Measurements from ENCODE around the gene GABRB1.

The GABRB1 gene

DNA sequence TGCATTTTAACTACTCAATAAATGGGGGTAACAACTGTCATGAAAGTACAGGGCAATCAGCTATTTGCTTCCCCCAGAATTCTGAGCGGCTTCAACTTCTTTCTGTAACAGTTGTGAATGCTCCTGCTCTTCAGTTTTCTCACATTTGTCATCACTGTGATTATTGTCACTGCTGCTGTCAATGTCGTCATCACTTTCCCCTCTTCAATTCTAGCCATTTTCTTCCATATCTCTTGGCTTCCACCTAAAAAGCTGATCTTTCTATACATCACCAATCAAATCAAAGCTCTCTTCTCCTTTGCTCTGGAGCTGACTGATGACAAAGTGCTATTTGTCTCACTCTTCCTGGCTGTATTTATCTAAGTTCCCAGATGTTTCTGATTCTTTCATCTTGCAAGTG lies 306.5 kb downstream of the GABRB1 start:
- Histone ChIP-seq H3K27me3 (no peaks in the 10 kb centered on the region), H3K9me3 (no peaks in the 10 kb centered on the region), H3K36me3 (no peaks in the 10 kb centered on the region), H3K27ac (no peak overlapping the region), H3K4me3 (ENCODE audit: low read depth in 1 of 2, low read length in 1 of 2) (no peak overlapping the region), H3K4me1 (ENCODE audit: control insufficient read depth in 1 of 2, insufficient read depth in 1 of 2, low read depth in 1 of 2, low read length in 1 of 2) (no peaks in the 10 kb centered on the region)
- TF ChIP-seq, protein P1, sequence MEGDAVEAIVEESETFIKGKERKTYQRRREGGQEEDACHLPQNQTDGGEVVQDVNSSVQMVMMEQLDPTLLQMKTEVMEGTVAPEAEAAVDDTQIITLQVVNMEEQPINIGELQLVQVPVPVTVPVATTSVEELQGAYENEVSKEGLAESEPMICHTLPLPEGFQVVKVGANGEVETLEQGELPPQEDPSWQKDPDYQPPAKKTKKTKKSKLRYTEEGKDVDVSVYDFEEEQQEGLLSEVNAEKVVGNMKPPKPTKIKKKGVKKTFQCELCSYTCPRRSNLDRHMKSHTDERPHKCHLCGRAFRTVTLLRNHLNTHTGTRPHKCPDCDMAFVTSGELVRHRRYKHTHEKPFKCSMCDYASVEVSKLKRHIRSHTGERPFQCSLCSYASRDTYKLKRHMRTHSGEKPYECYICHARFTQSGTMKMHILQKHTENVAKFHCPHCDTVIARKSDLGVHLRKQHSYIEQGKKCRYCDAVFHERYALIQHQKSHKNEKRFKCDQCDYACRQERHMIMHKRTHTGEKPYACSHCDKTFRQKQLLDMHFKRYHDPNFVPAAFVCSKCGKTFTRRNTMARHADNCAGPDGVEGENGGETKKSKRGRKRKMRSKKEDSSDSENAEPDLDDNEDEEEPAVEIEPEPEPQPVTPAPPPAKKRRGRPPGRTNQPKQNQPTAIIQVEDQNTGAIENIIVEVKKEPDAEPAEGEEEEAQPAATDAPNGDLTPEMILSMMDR (IDR thresholded peaks at IDR 0.05): no peak

DNA sequence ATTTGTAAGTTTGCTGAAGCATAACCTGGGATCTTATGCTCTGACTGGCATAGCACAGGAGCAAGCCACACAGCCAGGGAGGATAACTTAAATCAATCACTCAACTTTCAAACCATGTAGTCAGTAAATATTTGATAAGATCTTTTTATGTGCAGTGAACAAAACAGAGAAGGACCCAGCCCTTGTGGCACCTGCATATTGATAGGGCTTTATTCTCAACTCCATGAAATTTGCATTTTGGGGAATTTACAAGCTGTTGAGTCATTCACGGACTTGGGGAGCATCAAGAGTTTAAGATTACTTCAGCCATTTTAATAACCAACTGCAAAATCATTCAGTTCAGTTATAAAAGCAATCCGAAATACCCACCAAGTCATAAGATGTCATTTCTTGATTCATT lies 309.5 kb downstream of the GABRB1 start:
- TF ChIP-seq, protein P1 (IDR thresholded peaks at IDR 0.05): no peak

DNA sequence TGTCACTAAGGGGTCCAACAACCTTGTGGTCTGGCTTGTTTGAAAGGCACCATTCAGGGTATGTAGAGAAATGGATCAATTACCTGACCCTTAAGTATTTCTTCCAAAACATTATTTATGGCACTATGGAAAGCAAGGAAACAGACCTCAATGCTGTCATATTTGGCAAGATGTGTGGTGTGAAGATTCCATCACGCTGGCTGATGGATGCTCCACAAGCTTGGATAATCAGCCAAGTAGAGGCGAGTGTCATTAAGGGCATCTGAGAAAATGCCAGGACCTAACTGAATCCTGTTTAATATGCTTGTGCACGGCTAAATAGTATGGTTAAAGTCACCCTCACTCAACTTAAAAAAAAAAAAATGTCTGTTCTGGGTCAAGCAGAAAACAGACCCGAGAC lies 311.4 kb downstream of the GABRB1 start:
- H3K4me1 ChIP-seq (ENCODE audit: control insufficient read depth in 1 of 2, insufficient read depth in 1 of 2, low read depth in 1 of 2, low read length in 1 of 2): no peaks in the 10 kb centered on the region
- H3K36me3 ChIP-seq: no peaks in the 10 kb centered on the region
- no peak overlapping the region for H3K27ac ChIP-seq
- H3K27me3 ChIP-seq: no peaks in the 10 kb centered on the region
- H3K9me3 ChIP-seq: no peaks in the 10 kb centered on the region
- TF ChIP-seq, protein P1 (IDR thresholded peaks at IDR 0.05): no peak
- no peak overlapping the region for H3K4me3 ChIP-seq (ENCODE audit: low read depth in 1 of 2, low read length in 1 of 2)

More for the DNA sequence above, 309.5 kb downstream of the GABRB1 start:
- H3K4me3 ChIP-seq (ENCODE audit: low read depth in 1 of 2, low read length in 1 of 2): no peak overlapping the region
- no peaks in the 10 kb centered on the region for H3K9me3 ChIP-seq
- no peaks in the 10 kb centered on the region for H3K27me3 ChIP-seq
- H3K27ac ChIP-seq: no peak overlapping the region
- H3K36me3 ChIP-seq: no peaks in the 10 kb centered on the region
- H3K4me1 ChIP-seq (ENCODE audit: control insufficient read depth in 1 of 2, insufficient read depth in 1 of 2, low read depth in 1 of 2, low read length in 1 of 2): no peaks in the 10 kb centered on the region

DNA sequence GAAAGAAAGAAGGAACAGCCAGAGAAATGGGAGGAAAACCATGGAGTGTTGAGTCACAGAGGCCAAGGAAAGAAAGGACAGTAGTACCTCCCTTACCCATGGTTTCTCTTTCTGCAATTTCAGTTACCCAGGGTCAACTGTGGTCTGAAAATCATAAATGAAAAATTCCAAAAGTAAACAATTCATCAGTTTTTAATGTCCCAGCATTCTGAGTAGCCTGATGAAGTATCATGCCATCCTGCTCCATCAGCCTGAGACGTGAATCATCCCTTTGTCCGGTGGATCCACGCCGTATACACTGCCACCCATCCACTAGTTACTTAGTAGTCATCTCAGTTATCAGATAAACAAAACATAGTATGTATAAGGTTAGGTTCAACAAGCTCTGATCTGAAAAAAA lies 318.0 kb downstream of the GABRB1 start:
- Histone ChIP-seq H3K9me3 (no peaks in the 10 kb centered on the region), H3K36me3 (no peaks in the 10 kb centered on the region), H3K27ac (no peak overlapping the region), H3K4me1 (ENCODE audit: control insufficient read depth in 1 of 2, insufficient read depth in 1 of 2, low read depth in 1 of 2, low read length in 1 of 2) (no peaks in the 10 kb centered on the region), H3K27me3 (no peaks in the 10 kb centered on the region), H3K4me3 (ENCODE audit: low read depth in 1 of 2, low read length in 1 of 2) (no peak overlapping the region)
- TF ChIP-seq, protein P1 (IDR thresholded peaks at IDR 0.05): no peak

DNA sequence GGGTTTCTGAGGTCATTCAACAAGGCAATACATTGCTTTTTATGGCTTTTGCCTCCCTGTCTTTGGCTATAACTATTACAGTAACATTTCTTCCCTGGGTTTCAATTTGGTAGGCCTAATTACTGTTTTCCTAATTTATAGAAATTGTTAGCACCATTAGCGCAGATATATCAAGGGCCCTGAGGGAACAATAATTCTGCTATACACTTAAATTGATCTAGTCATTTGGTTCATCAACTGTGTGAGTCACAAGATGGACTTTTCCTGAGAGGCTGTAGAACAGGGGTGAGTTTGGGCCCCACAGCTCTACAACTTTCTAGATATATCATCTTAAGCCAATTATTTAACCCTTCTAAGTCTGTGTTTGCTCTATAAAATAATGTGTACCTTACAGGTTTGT lies 324.2 kb downstream of the GABRB1 start:
- Histone ChIP-seq H3K27me3 (no peaks in the 10 kb centered on the region), H3K9me3 (no peaks in the 10 kb centered on the region), H3K4me1 (ENCODE audit: control insufficient read depth in 1 of 2, insufficient read depth in 1 of 2, low read depth in 1 of 2, low read length in 1 of 2) (no peaks in the 10 kb centered on the region), H3K4me3 (ENCODE audit: low read depth in 1 of 2, low read length in 1 of 2) (no peak overlapping the region), H3K36me3 (no peaks in the 10 kb centered on the region), H3K27ac (no peak overlapping the region)
- TF ChIP-seq, protein P1 (IDR thresholded peaks at IDR 0.05): no peak

DNA sequence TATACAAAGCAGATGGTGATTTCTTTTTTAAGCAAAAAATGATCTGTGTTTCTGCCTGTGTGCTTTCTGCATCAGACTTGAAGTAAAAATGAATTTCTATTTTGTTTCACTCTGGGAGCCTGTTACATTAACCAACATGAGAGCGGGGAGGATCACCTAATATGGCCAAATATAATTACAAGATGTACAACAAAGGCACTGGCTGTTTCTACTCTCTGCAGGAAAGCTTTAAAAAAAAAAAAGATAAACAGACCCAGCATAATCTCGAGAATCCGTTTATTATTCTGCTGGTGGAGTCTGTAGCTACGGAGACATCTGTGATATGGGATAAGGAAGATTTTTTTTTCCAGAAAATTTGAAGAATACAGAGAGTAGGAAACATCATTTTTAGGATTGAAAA lies 328.5 kb downstream of the GABRB1 start:
- Histone ChIP-seq H3K27ac (no peak overlapping the region), H3K27me3 (no peaks in the 10 kb centered on the region), H3K4me3 (ENCODE audit: low read depth in 1 of 2, low read length in 1 of 2) (no peak overlapping the region), H3K4me1 (ENCODE audit: control insufficient read depth in 1 of 2, insufficient read depth in 1 of 2, low read depth in 1 of 2, low read length in 1 of 2) (no peaks in the 10 kb centered on the region), H3K9me3 (no peaks in the 10 kb centered on the region), H3K36me3 (no peaks in the 10 kb centered on the region)
- TF ChIP-seq, protein P1 (IDR thresholded peaks at IDR 0.05): no peak

All from neutrophil (primary cell).